HEK293 (cell line): ENCODE measurements around the gene CFAP69.

Source experiments
- ELK4 ChIP-seq: IDR thresholded peaks from 2 replicates; pipeline ENCODE4 v1.6.1; 2011; ENCODE audit warnings: mild to moderate bottlenecking, low read depth, low read length, borderline replicate concordance
- KLF10 ChIP-seq: fragments of 450-650 bp; IDR thresholded peaks from 2 replicates; pipeline ENCODE4 v1.5.1; 2018; ENCODE audit warnings: missing biosample characterization, mild to moderate bottlenecking, missing genetic modification characterization
- PRDM2 ChIP-seq: fragments of 450-650 bp; formaldehyde crosslinking; IDR thresholded peaks from 2 replicates; pipeline ENCODE4 v1.5.1; 2016; ENCODE audit warnings: missing biosample characterization, missing genetic modification characterization, borderline replicate concordance
- SCRT2 ChIP-seq: fragments of 450-650 bp; formaldehyde crosslinking; IDR thresholded peaks from 2 replicates; pipeline ENCODE4 v1.5.1; 2016; ENCODE audit warnings: missing biosample characterization, missing genetic modification characterization
- SP7 ChIP-seq: fragments of 450-650 bp; formaldehyde crosslinking; IDR thresholded peaks from 2 replicates; pipeline ENCODE4 v1.5.1; 2016; ENCODE audit warnings: missing biosample characterization, missing genetic modification characterization
- ZBTB1 ChIP-seq: fragments of 450-650 bp; formaldehyde crosslinking; IDR thresholded peaks from 2 replicates; pipeline ENCODE4 v1.5.1; 2016; ENCODE audit warnings: missing biosample characterization, missing genetic modification characterization
- ZBTB11 ChIP-seq: fragments of 450-650 bp; formaldehyde crosslinking; conservative IDR thresholded peaks from 2 replicates; pipeline ENCODE4 v1.5.1; 2016; ENCODE audit warnings: low read depth, missing biosample characterization, missing genetic modification characterization
- ZNF112 ChIP-seq: fragments of 450-650 bp; formaldehyde crosslinking; IDR thresholded peaks from 2 replicates; pipeline ENCODE4 v1.5.0; 2017; ENCODE audit warnings: missing biosample characterization, missing genetic modification characterization
- ZNF157 ChIP-seq: fragments of 450-650 bp; formaldehyde crosslinking; IDR thresholded peaks from 2 replicates; pipeline ENCODE4 v1.5.1; 2016; ENCODE audit warnings: missing biosample characterization, missing genetic modification characterization
- ZNF202 ChIP-seq: fragments of 450-650 bp; formaldehyde crosslinking; IDR thresholded peaks from 2 replicates; pipeline ENCODE4 v1.5.1; 2016; ENCODE audit warnings: missing biosample characterization, missing genetic modification characterization, borderline replicate concordance
- ZNF26 ChIP-seq: fragments of 450-650 bp; formaldehyde crosslinking; IDR thresholded peaks from 2 replicates; pipeline ENCODE4 v1.5.1; 2016; ENCODE audit warnings: missing biosample characterization, missing genetic modification characterization
- ZNF274 ChIP-seq, 2 experiments: fragments of 200-500 bp in 1 of 2; fragments of 450-650 bp in 1 of 2; sonication (Bioruptor generic) in 1 of 2; formaldehyde crosslinking in 1 of 2; IDR thresholded peaks; 2 replicates each; pipeline versions ENCODE4 v1.5.1 to v1.6.1; 2014 to 2016; ENCODE audit warnings: borderline replicate concordance in 1 of 2, inconsistent platforms in 1 of 2, low read length in 1 of 2, missing biosample characterization in 1 of 2, missing genetic modification characterization in 1 of 2
- ZNF398 ChIP-seq: fragments of 450-650 bp; formaldehyde crosslinking; IDR thresholded peaks from 2 replicates; pipeline ENCODE4 v1.5.1; 2017; ENCODE audit warnings: missing biosample characterization, missing genetic modification characterization
- ZNF48 ChIP-seq: fragments of 450-650 bp; formaldehyde crosslinking; IDR thresholded peaks from 2 replicates; pipeline ENCODE4 v1.5.1; 2016; ENCODE audit warnings: missing biosample characterization, missing genetic modification characterization
- ZNF521 ChIP-seq: fragments of 450-650 bp; formaldehyde crosslinking; IDR thresholded peaks from 2 replicates; pipeline ENCODE4 v1.5.1; 2017; ENCODE audit warnings: missing biosample characterization, mild to moderate bottlenecking, missing genetic modification characterization
- ZNF549 ChIP-seq: fragments of 450-650 bp; IDR thresholded peaks from 2 replicates; pipeline ENCODE4 v1.5.1; 2018; ENCODE audit warnings: missing biosample characterization, missing genetic modification characterization, mild to moderate bottlenecking, inconsistent platforms, moderate library complexity
- ZNF610 ChIP-seq: fragments of 450-650 bp; formaldehyde crosslinking; IDR thresholded peaks from 2 replicates; pipeline ENCODE4 v1.5.1; 2016; ENCODE audit warnings: missing biosample characterization, missing genetic modification characterization, borderline replicate concordance
- ZNF629 ChIP-seq: fragments of 450-650 bp; formaldehyde crosslinking; IDR thresholded peaks from 2 replicates; pipeline ENCODE4 v1.5.1; 2017; ENCODE audit warnings: missing biosample characterization, missing genetic modification characterization
- ZNF645 ChIP-seq: fragments of 450-650 bp; formaldehyde crosslinking; IDR thresholded peaks from 2 replicates; pipeline ENCODE4; 2016; ENCODE audit warnings: missing biosample characterization, missing genetic modification characterization
- ZNF707 ChIP-seq: fragments of 450-650 bp; formaldehyde crosslinking; IDR thresholded peaks from 2 replicates; pipeline ENCODE4 v1.5.1; 2016; ENCODE audit warnings: missing biosample characterization, missing genetic modification characterization
- ZNF791 ChIP-seq: fragments of 450-650 bp; formaldehyde crosslinking; IDR thresholded peaks from 2 replicates; pipeline ENCODE4 v1.5.1; 2016; ENCODE audit warnings: missing biosample characterization, missing genetic modification characterization
- ZNF837 ChIP-seq: fragments of 450-650 bp; formaldehyde crosslinking; IDR thresholded peaks from 2 replicates; pipeline ENCODE4 v1.5.1; 2016; ENCODE audit warnings: missing biosample characterization, missing genetic modification characterization

CFAP69 gene

GRCh38 chr7:90211391-90212148 is 33.4 kb upstream of the CFAP69 start, which contains the start of gene STEAP2 (continued):
- TF ChIP-seq ZBTB11 (tag by site-specific recombination) (peak; percentile 67), ZNF112 (tag by site-specific recombination) (no peak), ZNF791 (tag by site-specific recombination) (no peak), PRDM2 (tag by site-specific recombination) (no peak), ZNF274 (IDR thresholded peaks at IDR 0.05; ENCODE audit: low read length) (no peak), ZNF274 (tag by site-specific recombination; IDR thresholded peaks at IDR 0.05; ENCODE audit: borderline replicate concordance) (no peak), ZNF707 (tag by site-specific recombination) (no peak), ZNF549 (tag by site-specific recombination) (no peak), SCRT2 (tag by site-specific recombination) (no peak), ZNF837 (tag by site-specific recombination) (no peak), ZNF629 (no peak), SP7 (peak; percentile 66), KLF10 (no peak), ZNF610 (tag by site-specific recombination) (no peak), ZNF48 (tag by site-specific recombination) (no peak), ZNF26 (no peak), ELK4 (no peak), ZNF398 (tag by site-specific recombination) (peak; percentile 69), ZNF157 (no peak), ZNF645 (tag by site-specific recombination) (no peak), ZNF202 (tag by site-specific recombination) (no peak), ZNF521 (no peak), ZBTB1 (no peak)
